HL-60 (cell line): ENCODE data around the gene AP3D1.

ENCODE experiments used
- DNase-seq, 2 experiments: peaks; one replicate each; pipeline ENCODE4 v3.0.0-alpha.2; 2010 to 2020; ENCODE audit warnings: low read depth in 1 of 2, low spot score in 1 of 2
- H3K27ac ChIP-seq: fragments of 250-450 bp; sonication (Bioruptor Pico); replicated peaks from 2 replicates; pipeline ENCODE4 v1.5.1; 2020; ENCODE audit warnings: mild to moderate bottlenecking, moderate library complexity
- H3K27me3 ChIP-seq: fragments of 250-450 bp; sonication (Bioruptor Pico); 2 replicates; pipeline ENCODE4 v1.5.1; 2021; ENCODE audit warnings: mild to moderate bottlenecking, moderate library complexity; ENCODE audit not compliant: insufficient read depth, poor library complexity, severe bottlenecking
- H3K4me3 ChIP-seq: replicated peaks from 2 replicates; pipeline ENCODE4 v1.5.1; 2011; ENCODE audit warnings: mild to moderate bottlenecking, control low read depth, low read length; ENCODE audit not compliant: insufficient read depth
- CTCF ChIP-seq: IDR thresholded peaks from one replicate; pipeline ENCODE4 v1.5.1; 2011; ENCODE audit warnings: low read length, control low read depth, inconsistent platforms; ENCODE audit not compliant: insufficient read depth
- GABPA ChIP-seq: IDR thresholded peaks from 2 replicates; pipeline ENCODE4 v1.6.1; 2012; ENCODE audit warnings: low read depth
- POLR2AphosphoS5 ChIP-seq: IDR thresholded peaks from 2 replicates; pipeline ENCODE4 v1.6.1; 2012; ENCODE audit warnings: low read depth
- REST ChIP-seq: IDR thresholded peaks from 2 replicates; pipeline ENCODE4 v1.6.1; 2012; ENCODE audit warnings: low read depth; ENCODE audit not compliant: insufficient replicate concordance
- SPI1 ChIP-seq: IDR thresholded peaks from 2 replicates; pipeline ENCODE4 v1.6.1; 2012; ENCODE audit warnings: low read depth, mild to moderate bottlenecking, borderline replicate concordance

Gene AP3D1

DNA sequence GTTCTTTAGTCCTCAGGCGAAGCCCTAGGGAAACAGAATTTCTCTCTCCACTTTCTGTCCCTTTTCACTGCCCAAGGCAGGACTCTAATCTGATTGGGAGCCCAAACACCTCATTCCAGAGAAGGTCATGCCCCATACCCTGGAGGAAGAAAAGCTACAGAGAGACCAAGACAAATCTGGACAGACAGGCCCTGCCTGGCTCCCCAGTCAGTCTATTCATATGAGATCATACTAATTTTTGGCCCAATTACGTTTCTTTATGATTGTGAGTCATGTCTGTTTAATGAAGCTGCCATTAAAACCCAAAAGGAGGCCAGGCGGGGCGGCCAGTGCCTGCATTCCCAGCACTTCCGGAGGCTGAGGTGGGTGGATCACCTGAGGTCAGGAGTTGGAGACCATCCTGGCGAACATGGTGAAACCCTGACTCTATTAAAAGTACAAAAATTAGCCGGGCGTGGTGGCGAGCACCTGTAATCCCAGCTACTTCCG lies 3.3 kb upstream of the AP3D1 start:
- no peak for TF ChIP-seq POLR2AphosphoS5
- no peak for TF ChIP-seq CTCF
- TF ChIP-seq REST, result no peak
- TF ChIP-seq SPI1, result no peak
- no peak overlapping the region for H3K4me3 ChIP-seq
- no peak overlapping the region for H3K27ac ChIP-seq
- DNase-seq, result no peak
- H3K27me3 ChIP-seq, result no peaks in the 10 kb centered on the region

GRCh38 chr19:2150794-2151338 lies 500 bp downstream of the AP3D1 start:
- peak in 1 of 2 experiments; percentile 11 for DNase-seq
- TF ChIP-seq POLR2AphosphoS5 (no peak; the same call in 1 of the 2 replicates), CTCF (no peak), REST (no peak), GABPA (no peak), SPI1 (no peak)
- Histone ChIP-seq H3K4me3 (peak overlapping the region; percentile 99), H3K27ac (peak overlapping the region; percentile 68), H3K27me3 (no peaks in the 10 kb centered on the region)

DNA sequence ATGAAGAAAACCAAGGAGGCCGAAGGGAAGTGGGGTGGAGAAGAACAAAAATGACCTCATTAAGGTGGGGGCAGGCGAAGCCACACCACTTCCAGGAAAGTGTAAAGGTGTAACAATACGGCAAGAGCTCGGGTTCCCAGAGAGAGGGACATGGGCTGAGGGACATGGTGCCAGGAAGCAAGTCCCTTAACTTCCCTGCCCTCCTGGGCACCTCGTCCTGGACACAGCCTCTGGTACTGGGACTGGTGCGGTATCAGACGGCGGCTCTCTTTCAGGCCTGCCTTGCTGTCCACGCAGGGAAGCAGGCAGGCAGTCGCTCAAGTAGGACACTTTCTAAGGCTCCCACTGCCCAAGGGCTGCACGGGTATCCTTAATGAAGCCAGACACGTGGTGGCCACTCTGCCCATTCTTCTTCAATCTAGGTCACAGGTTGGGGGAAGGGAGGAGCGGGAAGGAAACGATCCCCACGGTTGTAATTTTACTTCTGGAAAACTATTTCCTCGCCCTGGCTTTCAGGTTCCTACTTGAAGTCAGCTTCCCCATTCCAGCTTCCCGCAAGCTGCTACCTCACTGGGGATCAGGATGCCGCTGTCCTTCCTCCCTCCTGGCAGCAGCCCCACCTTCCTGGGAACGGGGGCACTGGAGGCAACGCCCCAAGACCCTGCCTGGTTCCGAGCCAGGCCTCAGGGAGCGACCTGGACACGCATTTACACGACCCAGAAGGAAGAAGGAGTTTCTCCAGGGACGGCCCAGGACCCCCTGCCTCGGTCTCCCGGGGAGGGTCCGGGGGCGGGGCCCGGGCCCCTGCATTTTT lies 1.2 kb downstream of the AP3D1 start:
- peak overlapping the region; percentile 99 for H3K4me3 ChIP-seq
- peak overlapping the region; percentile 68 for H3K27ac ChIP-seq
- DNase-seq, result peak in 1 of 2 experiments; percentile 28
- no peaks in the 10 kb centered on the region for H3K27me3 ChIP-seq
- TF ChIP-seq POLR2AphosphoS5 (no peak), REST (no peak), SPI1 (no peak), CTCF (no peak), GABPA (no peak)
